H9 (cell line): ENCODE results near the gene NDNF. TPM values are rescaled to one million over a fixed set of nuclear protein-coding genes. Genes with fewer than 3 reads are reported as not detected.

Experiments used
- DNase-seq: peaks from one replicate; pipeline ENCODE4 v3.0.0-alpha.2; 2017
- H2AFZ ChIP-seq: one replicate; pipeline ENCODE4 v1.6.1; 2013; ENCODE audit warnings: mild to moderate bottlenecking, low read length, control low read depth, moderate library complexity
- H2AK5ac ChIP-seq: 2 replicates; pipeline ENCODE4 v1.6.1; 2013; ENCODE audit warnings: low read length, control low read depth, mixed read lengths; ENCODE audit not compliant: insufficient read length
- H2BK120ac ChIP-seq: one replicate; pipeline ENCODE4 v1.6.1; 2013; ENCODE audit warnings: low read depth, mild to moderate bottlenecking, low read length, control low read depth, inconsistent platforms; ENCODE audit not compliant: poor library complexity, severe bottlenecking
- H2BK12ac ChIP-seq: 2 replicates; pipeline ENCODE4 v1.6.1; 2013; ENCODE audit warnings: low read length, control low read depth, mixed read lengths, low read depth; ENCODE audit not compliant: insufficient read length
- H2BK15ac ChIP-seq: 2 replicates; pipeline ENCODE4 v1.6.1; 2013; ENCODE audit warnings: low read depth, low read length, control low read depth
- H2BK20ac ChIP-seq: one replicate; pipeline ENCODE4 v1.6.1; 2013; ENCODE audit warnings: low read depth, mild to moderate bottlenecking, low read length, control low read depth, inconsistent platforms; ENCODE audit not compliant: poor library complexity, severe bottlenecking
- H2BK5ac ChIP-seq: 2 replicates; pipeline ENCODE4 v1.6.1; 2013; ENCODE audit warnings: low read length, control low read depth, mixed read lengths; ENCODE audit not compliant: insufficient read length
- H3K14ac ChIP-seq: 2 replicates; pipeline ENCODE4 v1.6.1; 2013; ENCODE audit warnings: low read length, control low read depth; ENCODE audit not compliant: insufficient read depth
- H3K18ac ChIP-seq: 2 replicates; pipeline ENCODE4 v1.6.1; 2013; ENCODE audit warnings: low read depth, mild to moderate bottlenecking, mixed read lengths, low read length, control low read depth; ENCODE audit not compliant: insufficient read length
- H3K23ac ChIP-seq: 2 replicates; pipeline ENCODE4 v1.6.1; 2013; ENCODE audit warnings: low read length, control low read depth, mixed read lengths, low read depth; ENCODE audit not compliant: insufficient read length
- H3K23me2 ChIP-seq: 2 replicates; pipeline ENCODE4 v1.6.1; 2013; ENCODE audit warnings: low read depth, mild to moderate bottlenecking, mixed read lengths, low read length, control low read depth; ENCODE audit not compliant: insufficient read length, poor library complexity, severe bottlenecking
- H3K27ac ChIP-seq: 2 replicates; pipeline ENCODE4 v1.5.1; 2013; ENCODE audit warnings: low read length, control low read depth, mixed read lengths, low read depth; ENCODE audit not compliant: insufficient read length
- H3K27me3 ChIP-seq: 2 replicates; pipeline ENCODE4 v1.6.1; 2013; ENCODE audit warnings: low read length, control low read depth, inconsistent platforms; ENCODE audit not compliant: insufficient read depth
- H3K4ac ChIP-seq: 2 replicates; pipeline ENCODE4 v1.6.1; 2013; ENCODE audit warnings: low read depth, mild to moderate bottlenecking, control low read depth, inconsistent platforms, low read length, moderate library complexity
- H3K4me1 ChIP-seq: 2 replicates; pipeline ENCODE4 v1.6.1; 2013; ENCODE audit warnings: low read length, control low read depth, inconsistent platforms; ENCODE audit not compliant: insufficient read depth
- H3K4me2 ChIP-seq: 2 replicates; pipeline ENCODE4 v1.6.1; 2013; ENCODE audit warnings: low read length, control low read depth, mixed read lengths; ENCODE audit not compliant: insufficient read length, insufficient read depth
- H3K56ac ChIP-seq: 2 replicates; pipeline ENCODE4 v1.6.1; 2013; ENCODE audit warnings: low read depth, mild to moderate bottlenecking, mixed read lengths, low read length, control low read depth; ENCODE audit not compliant: insufficient read length
- H3K79me1 ChIP-seq: 2 replicates; pipeline ENCODE4 v1.6.1; 2013; ENCODE audit warnings: low read depth, mild to moderate bottlenecking, moderate library complexity, low read length, control low read depth, inconsistent platforms; ENCODE audit not compliant: insufficient read depth, poor library complexity, severe bottlenecking
- H3K79me2 ChIP-seq: 2 replicates; pipeline ENCODE4 v1.6.1; 2013; ENCODE audit warnings: low read length, control low read depth, inconsistent platforms; ENCODE audit not compliant: insufficient read depth
- H3K9ac ChIP-seq: 2 replicates; pipeline ENCODE4 v1.6.1; 2013; ENCODE audit warnings: low read length, control low read depth, mixed read lengths; ENCODE audit not compliant: insufficient read length; ENCODE audit errors: extremely low read depth
- H3K9me3 ChIP-seq: one replicate; pipeline ENCODE4 v1.6.1; 2013; ENCODE audit warnings: low read depth, low read length, inconsistent platforms; ENCODE audit not compliant: control insufficient read depth
- H3T11ph ChIP-seq: one replicate; pipeline ENCODE4 v1.6.1; 2013; ENCODE audit warnings: mild to moderate bottlenecking, low read length, control low read depth, inconsistent platforms
- H4K20me1 ChIP-seq: one replicate; pipeline ENCODE4 v1.6.1; 2013; ENCODE audit not compliant: control insufficient read depth, insufficient read length, insufficient read depth
- H4K5ac ChIP-seq: 2 replicates; pipeline ENCODE4 v1.6.1; 2013; ENCODE audit warnings: low read depth, mild to moderate bottlenecking, mixed read lengths, low read length, control low read depth; ENCODE audit not compliant: insufficient read length
- H4K8ac ChIP-seq: replicated peaks from 2 replicates; pipeline ENCODE4 v1.6.1; 2013; ENCODE audit warnings: low read length, control low read depth, mixed read lengths, low read depth; ENCODE audit not compliant: insufficient read length
- H4K91ac ChIP-seq: 2 replicates; pipeline ENCODE4 v1.6.1; 2013; ENCODE audit warnings: low read depth, mild to moderate bottlenecking, moderate library complexity, mixed read lengths, low read length, control low read depth; ENCODE audit not compliant: insufficient read length
- H3K27ac Mint-ChIP-seq, 3 experiments: 2 replicates in 2 of 3; 3 replicates in 1 of 3; pipeline ENCODE4 v1.8.0; 2020 to 2021; ENCODE audit warnings: mixed read lengths in 3 of 3, mild to moderate bottlenecking in 1 of 3, moderate library complexity in 1 of 3
- H3K27me3 Mint-ChIP-seq: 2 replicates; pipeline ENCODE4 v1.8.0; 2021; ENCODE audit warnings: low read depth, mild to moderate bottlenecking, moderate library complexity, mixed read lengths
- H3K36me3 Mint-ChIP-seq, 3 experiments: 2 replicates in 2 of 3; 3 replicates in 1 of 3; pipeline ENCODE4 v1.8.0; 2020 to 2021; ENCODE audit warnings: low read depth in 3 of 3, mixed read lengths in 3 of 3; ENCODE audit not compliant: insufficient read depth in 1 of 3
- H3K4me1 Mint-ChIP-seq, 2 experiments: 2 replicates each; pipeline ENCODE4 v1.8.0; 2020; ENCODE audit warnings: mixed read lengths in 2 of 2
- H3K4me3 Mint-ChIP-seq, 2 experiments: 2 replicates in 1 of 2; 3 replicates in 1 of 2; pipeline ENCODE4 v1.8.0; 2020 to 2021; ENCODE audit warnings: mild to moderate bottlenecking in 2 of 2, mixed read lengths in 2 of 2, moderate library complexity in 1 of 2
- H3K9me3 Mint-ChIP-seq, 2 experiments: 2 replicates in 1 of 2; 3 replicates in 1 of 2; pipeline ENCODE4 v1.8.0; 2020; ENCODE audit warnings: mild to moderate bottlenecking in 2 of 2, mixed read lengths in 2 of 2, moderate library complexity in 1 of 2
- WGBS: extraction: QIAGEN DNeasy Blood & Tissue Kit; methylation state at CpG from one replicate; pipeline ENCODE4 v1.1.7; 2013; ENCODE audit warnings: missing lambda C conversion rate, low lambda C conversion rate, mixed read lengths; ENCODE audit not compliant: insufficient read length; ENCODE audit errors: extremely low coverage; 5-methylcytosine and 5-hydroxymethylcytosine counted together
- total RNA-seq: library from RNA; stranded (reverse); gene quantifications from 2 replicates; pipeline ENCODE4 v1.2.1, GENCODE V29; 2021
- TF ChIP-seq, protein P1 (sequence below): fragments of 200-600 bp; sonication (generic); conservative IDR thresholded peaks from 3 replicates; pipeline ENCODE4 v1.8.0; 2021; ENCODE audit warnings: antibody characterized with exemption, mild to moderate bottlenecking

The NDNF gene
- total RNA-seq, 1 experiment from 2014 or later, result 0.17 TPM

DNA sequence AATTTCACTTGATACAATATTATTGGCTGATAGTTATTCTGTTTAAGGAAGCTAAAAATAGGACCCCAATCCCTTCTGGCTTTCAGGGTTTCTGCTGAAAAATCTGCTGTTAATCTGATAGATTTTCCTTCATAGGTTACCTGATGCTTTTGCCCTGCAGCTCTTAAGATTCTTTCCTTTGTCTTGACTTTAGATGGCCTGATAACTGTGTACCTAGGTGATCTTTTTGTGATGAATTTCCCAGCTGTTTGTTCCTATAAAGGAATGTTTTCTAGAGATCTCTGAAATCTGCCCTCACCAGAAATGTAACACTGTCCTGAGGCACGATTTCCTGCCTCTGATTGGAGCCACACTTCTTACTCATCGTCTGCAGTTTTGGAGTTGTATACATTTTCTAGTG is 80.5 kb downstream of the NDNF start:
- Histone ChIP-seq H3K27ac (no peak overlapping the region), H4K8ac (no peak overlapping the region), H3K4me2 (no peak overlapping the region), H3K4me1 (peaks cover 5% of the 10 kb centered on the region; the same call in 1 of the 2 replicates), H3K9ac (no peak overlapping the region), H3K4ac (no peak overlapping the region), H2BK12ac (no peak overlapping the region), H2BK120ac (no peak overlapping the region), H3K14ac (no peak overlapping the region), H2AFZ (no peak overlapping the region), H3T11ph (no peak overlapping the region), H4K91ac (no peak overlapping the region), H3K27me3 (no peaks in the 10 kb centered on the region), H2BK5ac (no peak overlapping the region), H3K18ac (no peak overlapping the region), H3K9me3 (no peaks in the 10 kb centered on the region), H4K5ac (no peak overlapping the region), H2BK15ac (no peak overlapping the region), H2BK20ac (no peak overlapping the region), H3K79me1 (no peaks in the 10 kb centered on the region), H4K20me1 (no peaks in the 10 kb centered on the region), H2AK5ac (no peak overlapping the region), H3K23me2 (no peaks in the 10 kb centered on the region), H3K23ac (no peak overlapping the region), H3K79me2 (no peaks in the 10 kb centered on the region), H3K56ac (no peak overlapping the region)
- Mint-ChIP-seq H3K4me1 (peaks cover 11 to 12% of the 10 kb centered on the region in 2 experiments), H3K36me3 (no peaks in the 10 kb centered on the region; a peak in 1 of 7 replicates), H3K27ac (no peak overlapping the region), H3K9me3 (no peaks in the 10 kb centered on the region; a peak in 2 of 5 replicates), H3K4me3 (no peak overlapping the region), H3K27me3 (peaks cover 2% of the 10 kb centered on the region; the same call in 1 of the 2 replicates)
- no CpG with 5 or more reads among the region's 2 CpGs for whole genome bisulfite sequencing
- TF ChIP-seq, protein P1, sequence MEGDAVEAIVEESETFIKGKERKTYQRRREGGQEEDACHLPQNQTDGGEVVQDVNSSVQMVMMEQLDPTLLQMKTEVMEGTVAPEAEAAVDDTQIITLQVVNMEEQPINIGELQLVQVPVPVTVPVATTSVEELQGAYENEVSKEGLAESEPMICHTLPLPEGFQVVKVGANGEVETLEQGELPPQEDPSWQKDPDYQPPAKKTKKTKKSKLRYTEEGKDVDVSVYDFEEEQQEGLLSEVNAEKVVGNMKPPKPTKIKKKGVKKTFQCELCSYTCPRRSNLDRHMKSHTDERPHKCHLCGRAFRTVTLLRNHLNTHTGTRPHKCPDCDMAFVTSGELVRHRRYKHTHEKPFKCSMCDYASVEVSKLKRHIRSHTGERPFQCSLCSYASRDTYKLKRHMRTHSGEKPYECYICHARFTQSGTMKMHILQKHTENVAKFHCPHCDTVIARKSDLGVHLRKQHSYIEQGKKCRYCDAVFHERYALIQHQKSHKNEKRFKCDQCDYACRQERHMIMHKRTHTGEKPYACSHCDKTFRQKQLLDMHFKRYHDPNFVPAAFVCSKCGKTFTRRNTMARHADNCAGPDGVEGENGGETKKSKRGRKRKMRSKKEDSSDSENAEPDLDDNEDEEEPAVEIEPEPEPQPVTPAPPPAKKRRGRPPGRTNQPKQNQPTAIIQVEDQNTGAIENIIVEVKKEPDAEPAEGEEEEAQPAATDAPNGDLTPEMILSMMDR, result no peak
- no peak for DNase-seq
